SK-N-SH (cell line): ENCODE measurements around the gene ELOVL1. TPM values are rescaled to one million over a fixed set of nuclear protein-coding genes. Genes with fewer than 3 reads are reported as not detected.

Source experiments
- CTCF ChIA-PET: fragments of 300-600, 350-600 bp; formaldehyde crosslinking; extraction: SDS; loops from one replicate; lab custom pipeline; 2021; lab: Yijun Ruan, JAX
- POLR2A ChIA-PET: fragments of 350-600 bp; sonication (Branson Sonifier 250); formaldehyde crosslinking; extraction: SDS; loops from one replicate; lab custom pipeline; 2020; ENCODE audit warnings: antibody characterized with exemption, inconsistent platforms; lab: Yijun Ruan, JAX
- DNase-seq: peaks from one replicate; pipeline ENCODE4 v3.0.0; 2012
- H2AFZ ChIP-seq: fragments of 200-600 bp; sonication (generic); 2 replicates; pipeline ENCODE4 v1.8.1; 2016; ENCODE audit warnings: antibody characterized with exemption, mild to moderate bottlenecking, low read depth
- H3F3A ChIP-seq: fragments of 200-600 bp; sonication (generic); replicated peaks from 2 replicates; pipeline ENCODE3; 2016; ENCODE audit warnings: antibody characterized with exemption, mild to moderate bottlenecking; ENCODE audit not compliant: insufficient read depth
- H3K27ac ChIP-seq, 2 experiments: fragments of 200-500 bp in 1 of 2; fragments of 200-600 bp in 1 of 2; sonication (Bioruptor generic) in 1 of 2; sonication (generic), shearing (Covaris generic) in 1 of 2; 2 replicates each; pipeline versions ENCODE4 v1.5.1 to v1.6.1; 2014 to 2016; ENCODE audit warnings: low read depth in 2 of 2, inconsistent platforms in 1 of 2, low read length in 1 of 2, mild to moderate bottlenecking in 1 of 2, mixed read lengths in 1 of 2
- H3K27me3 ChIP-seq: fragments of 200-600 bp; sonication (generic), shearing (Covaris generic); 2 replicates; pipeline ENCODE4 v1.6.1; 2016; ENCODE audit warnings: mixed run types; ENCODE audit not compliant: insufficient read depth
- H3K36me3 ChIP-seq, 2 experiments: fragments of 200-500 bp in 1 of 2; fragments of 200-600 bp in 1 of 2; sonication (Bioruptor generic) in 1 of 2; sonication (generic) in 1 of 2; replicated peaks in 1 of 2; 2 replicates each; pipeline versions ENCODE3 to v1.5.1; 2014 to 2016; ENCODE audit warnings: low read length in 1 of 2, mild to moderate bottlenecking in 1 of 2; ENCODE audit not compliant: insufficient read depth in 2 of 2, control insufficient read depth in 1 of 2
- H3K4me1 ChIP-seq, 2 experiments: fragments of 200-500 bp in 1 of 2; fragments of 200-600 bp in 1 of 2; sonication (Bioruptor generic) in 1 of 2; sonication (generic), shearing (Covaris generic) in 1 of 2; 2 replicates each; pipeline versions ENCODE4 v1.5.1 to v1.6.1; 2014 to 2016; ENCODE audit warnings: low read depth in 1 of 2, low read length in 1 of 2, mixed run types in 1 of 2; ENCODE audit not compliant: insufficient read depth in 2 of 2, control insufficient read depth in 1 of 2
- H3K4me2 ChIP-seq: fragments of 200-600 bp; sonication (generic), shearing (Covaris generic); 2 replicates; pipeline ENCODE4 v1.6.1; 2017; ENCODE audit warnings: mixed run types
- H3K4me3 ChIP-seq, 2 experiments: fragments of 200-500 bp in 1 of 2; fragments of 200-600 bp in 1 of 2; sonication (Bioruptor generic) in 1 of 2; sonication (generic), shearing (Covaris generic) in 1 of 2; 2 replicates each; pipeline versions ENCODE4 v1.5.1 to v1.8.1; 2014 to 2016; ENCODE audit warnings: low read depth in 2 of 2, inconsistent platforms in 1 of 2, low read length in 1 of 2, mild to moderate bottlenecking in 1 of 2, mixed read lengths in 1 of 2, moderate library complexity in 1 of 2
- H3K79me2 ChIP-seq: fragments of 200-600 bp; sonication (generic); 2 replicates; pipeline ENCODE4 v1.8.1; 2017; ENCODE audit warnings: mild to moderate bottlenecking; ENCODE audit not compliant: insufficient read depth
- H3K9ac ChIP-seq: fragments of 200-600 bp; sonication (generic); 2 replicates; pipeline ENCODE4 v1.6.1; 2017; ENCODE audit warnings: mixed run types
- H3K9me2 ChIP-seq: fragments of 200-600 bp; sonication (generic); 2 replicates; pipeline ENCODE4 v1.6.1; 2017; ENCODE audit warnings: mixed run types
- H3K9me3 ChIP-seq: fragments of 200-600 bp; sonication (generic); 2 replicates; pipeline ENCODE4 v1.6.1; 2017; ENCODE audit warnings: mixed run types, mild to moderate bottlenecking, moderate library complexity
- H4K20me1 ChIP-seq: fragments of 200-600 bp; sonication (generic); 2 replicates; pipeline ENCODE4 v1.6.1; 2017; ENCODE audit warnings: mild to moderate bottlenecking, mixed run types; ENCODE audit not compliant: insufficient read depth
- CHD2 ChIP-seq: fragments of 150-350 bp; IDR thresholded peaks from 2 replicates; pipeline ENCODE4 v1.6.1; 2018; ENCODE audit warnings: low read length; ENCODE audit not compliant: partially characterized antibody
- IRF3 ChIP-seq: fragments of 150-350 bp; IDR thresholded peaks from 2 replicates; pipeline ENCODE4 v1.6.1; 2016; ENCODE audit warnings: mild to moderate bottlenecking, low read depth, low read length
- NFIC ChIP-seq: IDR thresholded peaks from 2 replicates; pipeline ENCODE4 v1.4.0; 2012; ENCODE audit warnings: borderline replicate concordance
- POLR2AphosphoS5 ChIP-seq: IDR thresholded peaks from 2 replicates; pipeline ENCODE4 v1.6.1; 2012; ENCODE audit warnings: low read depth, low read length
- TAF1 ChIP-seq: IDR thresholded peaks from 2 replicates; pipeline ENCODE4 v1.6.1; 2012; ENCODE audit warnings: low read depth, mild to moderate bottlenecking, low read length, moderate library complexity, borderline replicate concordance
- USF1 ChIP-seq: IDR thresholded peaks from 2 replicates; pipeline ENCODE4 v1.4.0; 2012; ENCODE audit warnings: low read depth, borderline replicate concordance
- ZBTB33 ChIP-seq: IDR thresholded peaks from 2 replicates; pipeline ENCODE4 v1.4.0; 2012; ENCODE audit warnings: low read depth, borderline replicate concordance
- WGBS: methylation state at CpG from one replicate; pipeline ENCODE4 v1.1.6; 2017; ENCODE audit warnings: low lambda C conversion rate; 5-methylcytosine and 5-hydroxymethylcytosine counted together
- polyA plus RNA-seq, 3 experiments: library from polyadenylated mRNA; depleted of rRNA; stranded (reverse); fragments of >200 nt; gene quantifications; 2 replicates each; pipeline ENCODE4 v1.2.3, GENCODE V29; 2012

ELOVL1 gene
- polyA plus RNA-seq, 1 of the 3 experiments (the other 2 are of a cell fraction), result 127 TPM

- ChIA-PET CTCF (no interaction called here), POLR2A (no interaction called here)
- Histone ChIP-seq H2AFZ (no peak overlapping the region), H3K36me3 (no peaks in the 10 kb centered on the region), H3F3A (peaks cover 10% of the 10 kb centered on the region), H3K4me1 (peaks cover 12 to 13% of the 10 kb centered on the region in 2 experiments; a peak in 2 of 4 replicates), H3K9me3 (no peaks in the 10 kb centered on the region), H4K20me1 (no peaks in the 10 kb centered on the region), H3K9me2 (no peaks in the 10 kb centered on the region), H3K27ac (no peak overlapping the region), H3K4me3 (no peak overlapping the region), H3K9ac (no peak overlapping the region), H3K79me2 (no peaks in the 10 kb centered on the region), H3K27me3 (no peaks in the 10 kb centered on the region), H3K4me2 (no peak overlapping the region)
- WGBS, result 100% methylated on average over 2 of the region's 2 CpGs
- TF ChIP-seq ZBTB33, result no peak
- TF ChIP-seq TAF1, result no peak
- no peak for TF ChIP-seq POLR2AphosphoS5
- TF ChIP-seq CHD2, result no peak
- TF ChIP-seq NFIC, result no peak
- no peak for DNase-seq
These were observed 15.5 kb downstream of the ELOVL1 start for GRCh38 chr1:43352351-43352705.

GRCh38 chr1:43351421-43352350, 16.1 kb downstream of the ELOVL1 start:
- Histone ChIP-seq H3K4me3 (no peak overlapping the region), H3F3A (peaks cover 10% of the 10 kb centered on the region), H3K9me3 (no peaks in the 10 kb centered on the region), H3K9me2 (no peaks in the 10 kb centered on the region), H3K4me2 (no peak overlapping the region), H3K36me3 (no peaks in the 10 kb centered on the region), H3K27ac (no peak overlapping the region), H3K4me1 (peaks cover 12 to 13% of the 10 kb centered on the region in 2 experiments; a peak in 2 of 4 replicates), H2AFZ (no peak overlapping the region), H3K27me3 (no peaks in the 10 kb centered on the region), H4K20me1 (no peaks in the 10 kb centered on the region), H3K9ac (no peak overlapping the region), H3K79me2 (no peaks in the 10 kb centered on the region)
- ChIA-PET CTCF (interaction anchor here (1.1 kb wide), 1 partner anchor 12 kb away, joined by 4 read pairs; no protein-coding TSS in a partner anchor), POLR2A (no interaction called here)
- no peak for DNase-seq
- TF ChIP-seq USF1 (no peak), IRF3 (no peak)
- 94% methylated on average over 10 of the region's 10 CpGs for WGBS
